ENCODE data around the gene HDHD2. TPM values are rescaled to one million over a fixed set of nuclear protein-coding genes. Genes with fewer than 3 reads are reported as not detected.

The HDHD2 gene
- total and polyA plus RNA-seq, 2 of the 13 experiments (the other 11 are each of a cell fraction or from before 2014, with no cell fraction given), result 10.2 to 34.7 TPM

- TF ChIP-seq SOX6 (IDR thresholded peaks at IDR 0.05) (no peak), SOX6 (CRISPR knock-in tag; IDR thresholded peaks at IDR 0.05) (peak; percentile 69), ZNF746 (CRISPR knock-in tag; IDR thresholded peaks at IDR 0.05) (peak; percentile 34; the same call in 1 of the 2 replicates), KLF12 (CRISPR knock-in tag; IDR thresholded peaks at IDR 0.05; ENCODE audit: borderline replicate concordance) (peak; percentile 91; the same call in 1 of the 2 replicates), GMEB1 (CRISPR knock-in tag; IDR thresholded peaks at IDR 0.05; ENCODE audit: borderline replicate concordance) (peak; percentile 84; the same call in 1 of the 2 replicates), ZZZ3 (CRISPR knock-in tag; IDR thresholded peaks at IDR 0.05; ENCODE audit: borderline replicate concordance) (no peak), BCL3 (CRISPR knock-in tag; IDR thresholded peaks at IDR 0.05) (peak; percentile 61), REXO4 (CRISPR knock-in tag; IDR thresholded peaks at IDR 0.05; ENCODE audit: borderline replicate concordance) (no peak; the same call in 1 of the 2 replicates), SALL2 (CRISPR knock-in tag; IDR thresholded peaks at IDR 0.05) (peak; percentile 90), ZNF292 (CRISPR knock-in tag; IDR thresholded peaks at IDR 0.05; ENCODE audit: borderline replicate concordance, low read depth) (no peak), ZNF788 (CRISPR knock-in tag; IDR thresholded peaks at IDR 0.05; ENCODE audit: borderline replicate concordance) (peak; percentile 74; the same call in 1 of the 2 replicates), ZSCAN9 (CRISPR knock-in tag; IDR thresholded peaks at IDR 0.05; ENCODE audit: borderline replicate concordance) (no peak), ZNF362 (CRISPR knock-in tag; IDR thresholded peaks at IDR 0.05; ENCODE audit: borderline replicate concordance) (no peak; the same call in 1 of the 2 replicates), SNAI1 (CRISPR knock-in tag; IDR thresholded peaks at IDR 0.05; ENCODE audit: borderline replicate concordance) (peak; percentile 88; the same call in 1 of the 2 replicates), HMGXB4 (CRISPR knock-in tag; IDR thresholded peaks at IDR 0.05; ENCODE audit: borderline replicate concordance in 1 of 2, low read depth in 1 of 2) (peak; percentile 69 to 74; a peak in 3 of 4 replicates), ZNF749 (CRISPR knock-in tag; IDR thresholded peaks at IDR 0.05; ENCODE audit: borderline replicate concordance) (no peak), ZNF546 (CRISPR knock-in tag; conservative IDR thresholded peaks at IDR 0.05) (peak; percentile 42; the same call in 1 of the 2 replicates), PRDM15 (CRISPR knock-in tag; IDR thresholded peaks at IDR 0.05) (no peak)
Observed at GRCh38 chr18:47150029-47150823, at the start of gene HDHD2 (continued).
